Measurements from ENCODE around the gene AAR2.

Gene AAR2, protein sequence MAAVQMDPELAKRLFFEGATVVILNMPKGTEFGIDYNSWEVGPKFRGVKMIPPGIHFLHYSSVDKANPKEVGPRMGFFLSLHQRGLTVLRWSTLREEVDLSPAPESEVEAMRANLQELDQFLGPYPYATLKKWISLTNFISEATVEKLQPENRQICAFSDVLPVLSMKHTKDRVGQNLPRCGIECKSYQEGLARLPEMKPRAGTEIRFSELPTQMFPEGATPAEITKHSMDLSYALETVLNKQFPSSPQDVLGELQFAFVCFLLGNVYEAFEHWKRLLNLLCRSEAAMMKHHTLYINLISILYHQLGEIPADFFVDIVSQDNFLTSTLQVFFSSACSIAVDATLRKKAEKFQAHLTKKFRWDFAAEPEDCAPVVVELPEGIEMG

DNA sequence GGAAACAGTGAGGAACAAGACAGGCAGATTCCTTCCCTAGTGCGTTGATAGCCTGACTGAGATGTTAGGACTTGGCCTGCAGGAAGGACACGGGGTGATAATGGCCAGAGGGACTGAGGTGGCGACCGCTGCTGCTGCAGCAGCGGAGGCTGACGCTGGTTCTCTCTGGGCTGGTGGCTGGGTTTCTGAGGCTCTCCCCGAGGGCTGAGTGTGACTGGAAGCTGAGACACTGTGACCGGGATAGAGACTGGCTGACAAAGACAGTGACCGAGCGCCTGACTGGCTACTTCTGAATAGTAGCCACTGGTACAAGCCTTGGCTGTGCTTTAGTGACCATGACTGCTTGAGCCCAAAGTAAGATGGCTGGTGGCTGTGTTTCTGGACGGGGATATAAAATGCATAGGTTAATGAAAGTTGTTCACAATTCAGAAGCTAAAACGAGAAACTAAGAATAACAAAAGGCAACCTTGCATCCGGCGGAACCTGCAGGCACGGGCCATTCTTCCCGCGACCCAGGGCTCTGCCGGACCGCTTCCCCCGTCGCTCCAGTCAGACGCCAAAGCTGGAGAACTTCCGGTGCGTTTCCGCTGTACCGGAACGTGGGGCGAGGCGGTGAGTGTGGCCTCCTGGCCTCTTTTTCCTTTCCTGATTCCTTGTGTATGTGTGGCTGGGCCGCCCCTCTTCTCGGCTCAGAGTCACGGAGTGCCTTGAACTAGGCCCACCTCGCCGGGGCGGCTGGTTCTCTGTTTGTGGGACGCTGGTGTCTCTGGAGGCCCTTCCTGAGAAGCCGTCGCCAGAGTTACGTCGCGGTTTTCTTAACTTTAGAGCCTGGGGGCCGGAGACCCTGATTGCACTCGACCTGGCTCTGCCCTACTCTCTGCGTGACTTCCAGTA lies at the start of gene AAR2:
Gene AAR2, plus strand, starts transcription at position 587 of the 894 bp plus-strand sequence. CDS start 3,391 bp downstream, outside the sequence.
- peak; percentile 68 for DNase-seq

GRCh38 chr20:36193977-36194712 lies 42.1 kb upstream of the AAR2 start:
- no peak for DNase-seq

DNA sequence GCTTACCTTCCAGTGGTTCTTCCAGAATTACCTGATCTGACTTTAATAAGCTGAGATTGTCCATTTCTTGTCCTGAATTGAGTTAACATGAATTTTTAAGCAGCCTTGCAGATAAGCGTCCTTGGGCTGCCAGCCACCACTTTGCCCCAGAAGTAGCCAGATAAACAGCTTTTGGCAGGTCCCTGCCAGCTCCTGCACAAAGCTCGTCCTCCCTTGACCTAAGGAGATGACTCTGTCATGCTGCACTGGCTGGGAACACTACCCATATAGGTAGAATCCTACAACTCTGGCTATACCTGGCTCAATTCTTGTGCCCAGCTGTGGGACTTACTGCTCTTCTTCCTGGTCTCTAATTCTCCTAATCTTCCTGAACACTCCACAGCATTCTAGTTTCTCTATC lies 39.6 kb upstream of the AAR2 start:
- no peak for DNase-seq

- no peak for DNase-seq
Measured at GRCh38 chr20:36197271-36197670, 39.0 kb upstream of the AAR2 start.

GRCh38 chr20:36199345-36200257 lies 36.7 kb upstream of the AAR2 start:
- peak; percentile 72 for DNase-seq

DNA sequence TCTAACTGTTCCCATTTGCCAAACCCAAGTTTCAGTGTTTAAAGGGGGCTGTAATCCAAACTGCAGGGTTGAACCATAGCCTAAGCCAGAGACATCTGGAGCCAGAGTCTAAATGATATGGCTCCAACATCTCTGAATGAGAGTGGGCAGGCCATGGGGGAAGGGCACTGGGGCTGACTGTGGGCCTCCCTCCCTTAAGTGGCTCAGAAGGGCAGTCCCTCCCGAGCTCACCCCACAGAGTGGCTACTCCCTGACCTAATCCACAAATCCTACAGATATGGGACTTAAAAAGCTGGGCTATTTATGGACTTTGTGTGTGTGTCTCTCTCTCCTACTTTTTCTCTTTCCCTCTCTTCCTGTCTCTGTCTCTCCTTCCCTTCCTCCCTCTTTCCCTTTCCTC lies 35.8 kb upstream of the AAR2 start:
- DNase-seq: no peak

DNA sequence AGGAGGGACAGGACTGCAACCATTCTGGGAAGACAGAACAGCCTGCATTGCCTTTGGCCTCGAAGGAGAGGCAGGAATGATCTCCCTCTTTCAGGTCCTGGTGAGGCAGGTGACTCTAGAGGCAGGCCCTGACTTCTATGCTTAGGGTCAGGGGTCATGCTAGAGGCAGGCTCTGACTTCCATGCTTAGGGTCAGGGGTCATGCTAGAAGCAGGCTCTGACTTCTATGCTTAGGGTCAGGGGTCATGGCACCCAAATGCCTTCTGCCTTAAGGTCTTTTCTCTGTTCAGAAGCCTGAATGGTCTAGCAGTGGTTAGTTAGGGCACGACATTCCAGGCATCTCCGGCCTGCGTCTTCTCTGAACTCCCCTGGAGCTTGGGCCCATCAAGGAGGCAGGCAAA lies 35.1 kb upstream of the AAR2 start:
- no peak for DNase-seq

GRCh38 chr20:36202891-36203338 lies 33.4 kb upstream of the AAR2 start:
- peak; percentile 64 for DNase-seq

DNA sequence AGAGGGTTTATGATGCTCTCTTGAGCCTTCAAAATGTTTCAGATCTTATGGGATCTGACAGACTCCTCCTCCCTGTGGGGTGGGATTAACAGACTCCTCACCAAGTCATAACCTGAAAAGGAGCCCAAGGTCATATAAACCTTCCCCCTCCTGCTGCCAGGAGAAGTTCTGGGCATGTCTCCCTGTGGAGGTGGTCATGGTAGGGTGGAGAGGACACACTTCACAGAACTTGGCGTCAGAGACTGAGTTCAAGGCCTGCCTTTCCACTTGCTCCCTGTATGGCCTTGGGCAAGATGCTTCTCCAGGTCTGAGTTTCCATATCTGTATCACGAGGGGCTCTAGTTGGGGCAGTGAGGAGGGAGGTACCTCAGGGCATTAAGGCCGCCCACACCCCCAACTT lies 32.4 kb upstream of the AAR2 start:
- no peak for DNase-seq

DNA sequence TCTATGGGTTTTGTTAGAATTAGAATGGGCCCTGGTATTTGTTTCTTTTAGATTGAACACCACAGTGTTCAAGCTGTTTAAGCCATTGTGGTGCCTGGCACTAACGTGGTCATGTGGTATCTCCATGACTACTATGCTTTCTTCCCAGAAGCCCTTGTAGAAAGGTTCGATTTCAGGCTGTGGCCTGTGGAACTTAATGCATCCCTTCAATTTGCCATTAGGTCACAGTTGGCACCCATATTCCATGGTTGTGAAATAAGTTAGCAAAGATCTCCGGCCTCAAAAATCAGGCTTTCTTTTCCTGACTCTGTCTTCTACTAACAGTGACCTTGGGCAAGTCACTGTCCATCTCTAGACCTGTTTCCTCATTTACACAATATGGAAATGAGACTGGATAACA lies 31.3 kb upstream of the AAR2 start:
- DNase-seq: no peak

GRCh38 chr20:36206068-36206467 lies 30.2 kb upstream of the AAR2 start:
- no peak for DNase-seq

DNA sequence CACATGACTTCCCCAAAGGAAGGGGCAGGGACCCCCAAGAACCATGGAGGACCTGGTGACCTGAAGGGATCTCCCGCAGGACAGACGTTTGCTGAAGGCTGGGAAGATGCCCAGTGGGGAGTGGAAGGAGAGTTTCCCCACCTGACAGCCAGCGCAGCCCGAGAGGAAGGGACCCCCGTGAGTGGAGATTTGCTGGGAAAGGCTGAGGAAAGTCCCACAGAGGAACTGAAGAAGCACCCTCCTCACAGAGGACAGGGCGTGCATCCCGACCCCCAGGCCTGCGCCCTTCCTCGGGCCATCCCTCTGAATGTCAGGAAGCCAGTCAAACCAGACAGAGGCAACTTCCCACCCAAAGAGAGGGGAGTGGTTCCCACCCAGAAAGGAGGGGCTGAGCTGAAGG lies 29.6 kb upstream of the AAR2 start:
- no peak for DNase-seq

- no peak for DNase-seq
Measured at GRCh38 chr20:36207602-36208001, 28.7 kb upstream of the AAR2 start.

- no peak for DNase-seq
Measured at GRCh38 chr20:36208257-36208656, 28.0 kb upstream of the AAR2 start.

GRCh38 chr20:36210436-36211021 lies 25.7 kb upstream of the AAR2 start:
- DNase-seq: no peak

DNA sequence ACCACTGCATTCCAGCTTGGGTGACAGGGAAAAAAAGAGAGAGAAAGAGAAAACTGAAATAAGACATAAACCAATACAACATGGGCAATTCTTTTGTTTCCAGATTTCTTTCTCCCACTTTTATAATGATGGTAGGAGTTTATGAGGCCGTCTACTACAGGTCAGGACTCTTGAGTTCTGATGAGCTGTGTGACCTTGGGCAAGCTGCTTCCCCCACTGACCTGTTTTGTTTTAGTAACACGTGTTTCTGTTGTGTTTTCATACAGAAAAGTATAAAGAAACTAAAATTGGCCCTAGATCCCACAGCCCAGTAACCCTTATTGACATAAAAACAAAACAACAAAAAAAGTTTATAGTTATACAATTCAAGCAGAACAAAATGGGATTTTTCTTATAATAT lies 22.9 kb upstream of the AAR2 start:
- no peak for DNase-seq

DNA sequence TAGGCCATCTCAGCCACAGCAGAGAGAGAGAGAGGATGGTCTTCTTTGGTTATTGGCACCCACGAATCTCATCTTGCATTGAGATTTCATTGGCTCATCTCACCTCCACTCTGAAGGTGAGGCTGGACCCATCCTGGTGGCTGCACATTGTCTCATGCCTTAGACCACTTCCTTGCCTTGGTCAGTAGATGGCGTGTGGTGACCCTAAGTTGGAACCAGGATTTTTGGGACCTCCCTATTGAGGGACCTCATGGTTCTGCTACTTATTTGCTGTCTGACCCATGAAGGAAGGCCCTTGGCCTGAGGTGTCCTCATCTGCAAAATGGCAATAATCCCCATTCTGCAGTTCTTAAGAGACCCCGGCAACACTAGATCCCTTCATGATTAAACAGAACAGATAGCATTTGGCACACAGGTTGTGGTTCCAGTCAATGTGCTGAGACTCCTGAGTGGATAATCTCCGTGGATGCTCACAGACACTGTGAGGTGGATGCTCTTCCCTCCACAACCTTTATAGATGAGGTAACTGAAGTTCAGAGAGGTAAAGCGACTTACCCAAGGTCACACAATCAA lies 21.5 kb upstream of the AAR2 start:
- DNase-seq: peak; percentile 17

- no peak for DNase-seq
Measured at GRCh38 chr20:36215778-36216177, 20.5 kb upstream of the AAR2 start.

DNA sequence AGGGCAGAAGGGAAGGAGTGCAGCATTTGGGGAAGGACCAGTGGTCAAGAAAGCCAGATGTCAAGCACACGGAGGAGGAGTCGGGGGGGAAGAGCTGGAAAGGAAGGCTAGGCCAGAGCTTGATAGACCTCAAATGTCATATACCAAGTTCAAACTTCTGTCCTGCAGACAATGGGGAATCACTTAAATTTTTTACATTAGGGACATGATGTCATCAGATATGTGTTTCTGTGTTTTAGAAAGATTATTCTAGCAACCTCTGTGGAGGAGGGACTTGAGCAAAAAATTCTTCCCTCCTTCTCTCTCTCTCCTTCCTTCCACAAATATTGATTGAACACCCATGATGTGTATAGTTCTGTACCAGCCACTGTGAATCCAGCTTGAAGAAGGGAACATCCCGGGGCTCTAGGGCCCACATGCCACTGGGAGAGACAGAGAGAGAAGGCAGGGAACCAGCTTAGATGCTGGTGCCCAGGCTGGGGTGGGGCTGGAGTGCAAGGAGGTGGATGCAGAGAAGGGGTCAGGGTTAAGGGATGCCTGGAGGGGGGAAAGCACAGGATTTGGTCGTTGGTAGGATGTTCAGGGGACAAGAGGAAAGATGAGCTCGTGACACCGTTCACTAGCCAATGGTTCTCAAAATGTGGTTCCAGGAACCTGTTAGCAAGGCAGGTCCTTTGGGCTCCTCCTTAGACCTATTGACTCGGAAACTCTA lies 19.8 kb upstream of the AAR2 start:
- DNase-seq: no peak

DNA sequence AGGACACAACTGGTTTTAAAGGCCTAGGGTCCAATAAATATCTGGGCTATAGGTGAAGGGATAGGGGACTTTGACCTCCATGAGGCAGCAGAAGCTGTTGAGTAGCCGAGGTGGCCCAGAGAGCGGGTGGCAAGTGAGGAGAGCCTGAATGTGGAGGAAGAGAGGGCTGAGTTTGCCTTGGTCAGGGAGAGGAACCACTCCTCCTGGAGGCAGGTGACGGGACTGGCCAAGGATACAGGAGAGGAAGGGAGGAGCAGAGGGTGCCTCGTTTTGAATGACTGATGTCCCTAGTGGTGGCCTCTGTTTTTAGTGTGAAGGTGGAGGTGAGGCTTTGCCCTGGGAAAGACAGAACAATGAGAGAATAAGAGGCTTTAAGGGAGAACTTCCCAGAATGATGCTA lies 19.1 kb upstream of the AAR2 start:
- no peak for DNase-seq

Data from CD4-positive, alpha-beta T cell treated with Interleukin-4 for 4 hours (primary cell).